ENCODE data around the gene ZBTB20. TPM values are rescaled to one million over a fixed set of nuclear protein-coding genes. Genes with fewer than 3 reads are reported as not detected.

Gene ZBTB20
- polyA plus RNA-seq, 1 of the 3 experiments (the other 2 are of a cell fraction) = 0.43 TPM

GRCh38 chr3:114824014-114824413 is 323.1 kb downstream of the ZBTB20 start:
- Histone ChIP-seq H3K36me3 (replicated peaks in 1 of 2; ENCODE audit: control insufficient read depth in 1 of 2, insufficient read depth in 2 of 2, low read length in 1 of 2) (no peaks in the 10 kb centered on the region), H3K9me2 (no peaks in the 10 kb centered on the region), H3K27me3 (ENCODE audit: insufficient read depth) (no peaks in the 10 kb centered on the region), H3K4me1 (ENCODE audit: control insufficient read depth in 1 of 2, insufficient read depth in 2 of 2, low read depth in 1 of 2, low read length in 1 of 2) (no peaks in the 10 kb centered on the region), H3K4me3 (ENCODE audit: low read depth in 2 of 2, low read length in 1 of 2) (no peak overlapping the region), H3K79me2 (ENCODE audit: insufficient read depth) (no peaks in the 10 kb centered on the region), H3K9ac (no peak overlapping the region), H4K20me1 (ENCODE audit: insufficient read depth) (no peaks in the 10 kb centered on the region), H2AFZ (ENCODE audit: low read depth) (no peak overlapping the region), H3K9me3 (no peaks in the 10 kb centered on the region), H3K27ac (ENCODE audit: low read depth in 2 of 2, low read length in 1 of 2) (no peak overlapping the region), H3K4me2 (no peak overlapping the region), H3F3A (replicated peaks; ENCODE audit: insufficient read depth) (no peaks in the 10 kb centered on the region)
- ChIA-PET CTCF (interaction anchor here (0.7 to 2.1 kb wide), 5 partner anchors 9 to 393 kb away, joined by 3 to 10 read pairs (median 6); no protein-coding TSS in a partner anchor), POLR2A (no interaction called here)
- TF ChIP-seq ELF1 (IDR thresholded peaks at IDR 0.05) = no peak
- TF ChIP-seq GABPA (IDR thresholded peaks at IDR 0.05; ENCODE audit: low read depth) = no peak
- no peak for TF ChIP-seq JUND (IDR thresholded peaks at IDR 0.05)
- TF ChIP-seq, protein P1, sequence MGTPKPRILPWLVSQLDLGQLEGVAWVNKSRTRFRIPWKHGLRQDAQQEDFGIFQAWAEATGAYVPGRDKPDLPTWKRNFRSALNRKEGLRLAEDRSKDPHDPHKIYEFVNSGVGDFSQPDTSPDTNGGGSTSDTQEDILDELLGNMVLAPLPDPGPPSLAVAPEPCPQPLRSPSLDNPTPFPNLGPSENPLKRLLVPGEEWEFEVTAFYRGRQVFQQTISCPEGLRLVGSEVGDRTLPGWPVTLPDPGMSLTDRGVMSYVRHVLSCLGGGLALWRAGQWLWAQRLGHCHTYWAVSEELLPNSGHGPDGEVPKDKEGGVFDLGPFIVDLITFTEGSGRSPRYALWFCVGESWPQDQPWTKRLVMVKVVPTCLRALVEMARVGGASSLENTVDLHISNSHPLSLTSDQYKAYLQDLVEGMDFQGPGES (IDR thresholded peaks at IDR 0.05; ENCODE audit: low read depth, low read length) = no peak
- TF ChIP-seq MXI1 (IDR thresholded peaks at IDR 0.05; ENCODE audit: low read depth, low read length) = no peak
- no peak for TF ChIP-seq TEAD4 (IDR thresholded peaks at IDR 0.05; ENCODE audit: borderline replicate concordance, insufficient read depth)
- no peak for TF ChIP-seq RXRA (IDR thresholded peaks at IDR 0.05; ENCODE audit: borderline replicate concordance, low read depth)
- TF ChIP-seq NRF1 (IDR thresholded peaks at IDR 0.05; ENCODE audit: low read depth, low read length) = no peak
- no peak for TF ChIP-seq RCOR1 (IDR thresholded peaks at IDR 0.05; ENCODE audit: low read length)
- no peak for TF ChIP-seq RFX5 (IDR thresholded peaks at IDR 0.05; ENCODE audit: low read length)
- no peak for TF ChIP-seq FOXM1 (IDR thresholded peaks at IDR 0.05; ENCODE audit: low read depth)
- TF ChIP-seq POLR2AphosphoS5 (IDR thresholded peaks at IDR 0.05; ENCODE audit: low read depth, low read length) = no peak
- no peak for TF ChIP-seq NFIC (IDR thresholded peaks at IDR 0.05; ENCODE audit: borderline replicate concordance)
- no peak for TF ChIP-seq FOXJ3 (CRISPR knock-in tag; IDR thresholded peaks at IDR 0.05)
- TF ChIP-seq USF2 (IDR thresholded peaks at IDR 0.05; ENCODE audit: borderline replicate concordance, low read depth, low read length) = no peak
- TF ChIP-seq FOSL2 (IDR thresholded peaks at IDR 0.05; ENCODE audit: borderline replicate concordance, low read depth) = no peak
- no peak for TF ChIP-seq SIN3A (IDR thresholded peaks at IDR 0.05; ENCODE audit: borderline replicate concordance, low read depth, low read length)
- WGBS (ENCODE audit: low lambda C conversion rate) = 91% methylated on average over 1 of the region's 1 CpG
- no peak for DNase-seq

DNA sequence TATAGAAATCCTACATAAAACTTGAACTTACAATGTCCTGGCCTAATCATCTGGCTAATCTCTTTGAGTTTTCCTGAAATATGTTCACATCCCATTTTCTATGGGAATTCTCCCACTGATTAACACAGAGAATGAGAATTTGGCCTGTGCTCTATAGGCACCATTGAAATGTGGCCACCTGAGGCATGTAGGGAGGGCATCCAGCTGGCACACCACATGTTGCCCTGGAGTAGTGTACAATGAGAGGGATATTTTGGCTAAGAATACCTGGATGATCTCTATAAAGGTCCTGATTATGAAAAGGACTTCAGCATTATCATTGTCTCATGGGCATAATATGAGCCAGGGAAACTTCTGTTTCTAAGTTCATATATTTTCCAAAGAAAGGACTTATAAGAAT is 324.0 kb downstream of the ZBTB20 start:
- Histone ChIP-seq H3F3A (replicated peaks; ENCODE audit: insufficient read depth) (no peaks in the 10 kb centered on the region), H2AFZ (ENCODE audit: low read depth) (no peak overlapping the region), H3K36me3 (replicated peaks in 1 of 2; ENCODE audit: control insufficient read depth in 1 of 2, insufficient read depth in 2 of 2, low read length in 1 of 2) (no peaks in the 10 kb centered on the region), H3K79me2 (ENCODE audit: insufficient read depth) (no peaks in the 10 kb centered on the region), H3K4me1 (ENCODE audit: control insufficient read depth in 1 of 2, insufficient read depth in 2 of 2, low read depth in 1 of 2, low read length in 1 of 2) (no peaks in the 10 kb centered on the region), H3K27ac (ENCODE audit: low read depth in 2 of 2, low read length in 1 of 2) (no peak overlapping the region), H3K27me3 (ENCODE audit: insufficient read depth) (no peaks in the 10 kb centered on the region), H4K20me1 (ENCODE audit: insufficient read depth) (no peaks in the 10 kb centered on the region), H3K4me2 (no peak overlapping the region), H3K9me3 (no peaks in the 10 kb centered on the region), H3K4me3 (ENCODE audit: low read depth in 2 of 2, low read length in 1 of 2) (no peak overlapping the region), H3K9ac (no peak overlapping the region), H3K9me2 (no peaks in the 10 kb centered on the region)
- ChIA-PET CTCF (interaction anchor here (1.0 kb wide), 1 partner anchor 269 kb away, joined by 10 read pairs; no protein-coding TSS in a partner anchor), POLR2A (no interaction called here)
- TF ChIP-seq, protein P2, sequence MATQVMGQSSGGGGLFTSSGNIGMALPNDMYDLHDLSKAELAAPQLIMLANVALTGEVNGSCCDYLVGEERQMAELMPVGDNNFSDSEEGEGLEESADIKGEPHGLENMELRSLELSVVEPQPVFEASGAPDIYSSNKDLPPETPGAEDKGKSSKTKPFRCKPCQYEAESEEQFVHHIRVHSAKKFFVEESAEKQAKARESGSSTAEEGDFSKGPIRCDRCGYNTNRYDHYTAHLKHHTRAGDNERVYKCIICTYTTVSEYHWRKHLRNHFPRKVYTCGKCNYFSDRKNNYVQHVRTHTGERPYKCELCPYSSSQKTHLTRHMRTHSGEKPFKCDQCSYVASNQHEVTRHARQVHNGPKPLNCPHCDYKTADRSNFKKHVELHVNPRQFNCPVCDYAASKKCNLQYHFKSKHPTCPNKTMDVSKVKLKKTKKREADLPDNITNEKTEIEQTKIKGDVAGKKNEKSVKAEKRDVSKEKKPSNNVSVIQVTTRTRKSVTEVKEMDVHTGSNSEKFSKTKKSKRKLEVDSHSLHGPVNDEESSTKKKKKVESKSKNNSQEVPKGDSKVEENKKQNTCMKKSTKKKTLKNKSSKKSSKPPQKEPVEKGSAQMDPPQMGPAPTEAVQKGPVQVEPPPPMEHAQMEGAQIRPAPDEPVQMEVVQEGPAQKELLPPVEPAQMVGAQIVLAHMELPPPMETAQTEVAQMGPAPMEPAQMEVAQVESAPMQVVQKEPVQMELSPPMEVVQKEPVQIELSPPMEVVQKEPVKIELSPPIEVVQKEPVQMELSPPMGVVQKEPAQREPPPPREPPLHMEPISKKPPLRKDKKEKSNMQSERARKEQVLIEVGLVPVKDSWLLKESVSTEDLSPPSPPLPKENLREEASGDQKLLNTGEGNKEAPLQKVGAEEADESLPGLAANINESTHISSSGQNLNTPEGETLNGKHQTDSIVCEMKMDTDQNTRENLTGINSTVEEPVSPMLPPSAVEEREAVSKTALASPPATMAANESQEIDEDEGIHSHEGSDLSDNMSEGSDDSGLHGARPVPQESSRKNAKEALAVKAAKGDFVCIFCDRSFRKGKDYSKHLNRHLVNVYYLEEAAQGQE (IDR thresholded peaks at IDR 0.05; ENCODE audit: low read depth, low read length) = no peak
- no peak for TF ChIP-seq USF2 (IDR thresholded peaks at IDR 0.05; ENCODE audit: borderline replicate concordance, low read depth, low read length)
- no peak for TF ChIP-seq SMC3 (IDR thresholded peaks at IDR 0.05; ENCODE audit: low read depth, low read length)
- no peak for TF ChIP-seq USF1 (IDR thresholded peaks at IDR 0.05; ENCODE audit: borderline replicate concordance, low read depth)
- no peak for TF ChIP-seq TCF12 (IDR thresholded peaks at IDR 0.05)
- TF ChIP-seq MXI1 (IDR thresholded peaks at IDR 0.05; ENCODE audit: low read depth, low read length) = no peak
- no peak for DNase-seq

Data from SK-N-SH (cell line).